Stimulated activated CD4-positive, alpha-beta T cell treated with anti-CD3 and anti-CD28 coated beads, Interleukin-4, amount 100 ng/mL, for 1 hour (primary cell): ENCODE measurements around the gene B3GNT8.
A peak's percentile ranks its signal among the peaks of the same experiment; 100 is the strongest.
"Not testable (repeated sequence)": the region's sequence is repeated elsewhere in the genome, so short reads cannot be mapped to it uniquely, and the experiment has no call there.

Experiments
- DNase-seq: peaks from one replicate; pipeline ENCODE4 v3.0.0-alpha.2; 2020

The B3GNT8 gene

GRCh38 chr19:41413947-41414346 is 13.2 kb downstream of the B3GNT8 start:
- no peak for DNase-seq

DNA sequence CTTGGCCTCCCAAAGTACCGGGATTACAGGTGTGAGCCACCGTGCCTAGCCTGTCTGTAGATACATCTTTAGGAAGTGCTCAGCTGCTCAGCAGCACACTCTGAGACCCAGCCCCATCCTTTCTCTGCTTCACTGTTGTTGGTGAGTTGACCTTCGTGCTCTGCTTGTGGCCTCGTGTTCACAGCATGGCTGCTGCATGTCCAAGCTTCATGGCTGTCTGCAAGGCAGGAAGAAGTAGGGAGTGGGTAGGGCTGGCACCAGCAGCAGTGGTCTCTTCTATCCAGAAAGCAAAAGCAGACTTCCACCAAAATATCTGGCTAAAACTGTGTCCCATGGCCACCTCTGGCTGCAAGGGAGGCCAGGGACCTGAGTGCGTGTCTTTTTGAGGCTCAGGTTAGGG is 14.2 kb downstream of the B3GNT8 start:
- no peak for DNase-seq

DNA sequence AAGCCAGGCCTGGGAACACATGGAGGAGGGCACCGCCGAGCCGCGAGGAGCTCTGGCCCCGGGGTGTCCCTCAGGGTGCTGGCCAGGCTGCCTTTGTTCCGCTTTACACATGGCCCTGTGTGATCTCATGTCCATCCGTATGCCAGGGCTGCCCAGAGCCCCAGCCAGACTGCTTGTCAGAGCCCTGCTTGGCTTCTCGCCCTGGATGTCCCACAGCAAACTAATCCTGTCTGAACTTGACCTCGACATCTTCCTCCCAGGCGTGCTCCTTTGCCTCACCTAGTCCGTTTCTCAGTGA is 15.3 kb downstream of the B3GNT8 start:
- DNase-seq = no peak

DNA sequence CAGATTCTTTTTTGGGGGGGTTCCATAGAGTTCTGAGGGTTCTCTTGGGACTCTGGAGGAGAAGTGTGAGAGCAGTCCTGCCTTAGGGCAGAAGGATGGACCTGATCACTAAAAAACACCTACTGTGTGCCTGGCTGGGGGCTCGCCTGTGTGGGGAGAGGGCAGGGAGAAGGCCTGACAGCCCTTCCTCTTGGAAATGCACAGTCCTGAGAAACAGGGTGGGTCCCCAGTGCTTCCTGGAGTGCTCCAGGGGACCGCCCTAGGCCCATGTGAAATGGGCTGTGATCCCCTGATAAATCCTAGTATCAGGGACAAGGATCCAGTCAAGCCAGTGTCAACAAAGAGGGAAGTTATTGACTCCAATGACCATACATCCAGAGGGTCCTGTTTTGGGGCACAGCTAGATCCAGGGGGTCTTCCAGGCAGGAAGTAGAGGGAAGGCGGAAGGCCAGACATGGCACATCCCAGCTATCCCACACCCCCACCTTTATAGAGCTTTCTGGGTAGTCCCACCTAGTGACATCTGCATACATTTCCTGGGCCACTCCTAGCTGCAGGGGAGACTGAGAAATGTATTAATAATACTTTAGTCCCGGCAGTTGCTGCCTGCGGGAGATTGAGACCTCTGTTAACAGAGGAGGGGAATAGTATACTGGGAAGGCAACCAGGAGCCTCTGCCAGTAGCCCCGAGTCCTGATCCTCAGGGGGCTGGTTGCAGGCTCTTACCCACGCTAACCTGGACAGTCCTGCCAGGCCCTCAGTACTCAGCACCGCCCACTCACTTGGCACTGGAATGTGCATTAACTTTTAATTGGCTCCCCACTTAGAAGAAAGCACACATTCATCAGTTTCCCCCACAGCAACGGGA is 15.8 kb downstream of the B3GNT8 start:
- DNase-seq = no peak

DNA sequence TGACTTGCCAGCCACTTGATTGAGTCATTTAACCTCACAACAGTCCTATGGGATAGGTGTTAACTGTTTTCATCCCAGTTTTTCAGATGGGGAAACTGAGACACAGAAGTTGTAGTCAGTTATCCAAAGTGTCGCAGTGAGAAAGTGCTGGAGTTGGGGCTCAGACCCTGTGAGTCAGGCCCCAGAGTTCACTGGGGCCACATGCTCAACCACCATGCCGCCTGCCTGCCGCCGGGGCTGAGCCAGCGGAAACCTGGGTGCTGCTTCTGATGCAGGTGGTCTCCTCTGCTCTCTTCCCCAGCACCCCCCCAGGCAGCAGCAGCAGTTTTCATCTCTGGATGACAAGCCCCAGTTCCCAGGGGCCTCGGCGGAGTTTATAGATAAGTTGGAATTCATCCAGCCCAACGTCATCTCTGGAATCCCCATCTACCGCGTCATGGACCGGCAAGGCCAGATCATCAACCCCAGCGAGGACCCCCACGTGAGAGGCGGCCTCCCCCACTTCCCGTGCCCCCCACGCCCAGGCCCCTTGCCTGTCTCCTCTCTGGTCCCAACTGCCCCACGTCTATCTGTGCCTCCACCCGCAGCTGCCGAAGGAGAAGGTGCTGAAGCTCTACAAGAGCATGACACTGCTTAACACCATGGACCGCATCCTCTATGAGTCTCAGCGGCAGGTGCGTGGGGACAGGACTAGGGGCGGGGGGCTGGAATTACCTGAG is 16.7 kb downstream of the B3GNT8 start:
- no peak for DNase-seq

DNA sequence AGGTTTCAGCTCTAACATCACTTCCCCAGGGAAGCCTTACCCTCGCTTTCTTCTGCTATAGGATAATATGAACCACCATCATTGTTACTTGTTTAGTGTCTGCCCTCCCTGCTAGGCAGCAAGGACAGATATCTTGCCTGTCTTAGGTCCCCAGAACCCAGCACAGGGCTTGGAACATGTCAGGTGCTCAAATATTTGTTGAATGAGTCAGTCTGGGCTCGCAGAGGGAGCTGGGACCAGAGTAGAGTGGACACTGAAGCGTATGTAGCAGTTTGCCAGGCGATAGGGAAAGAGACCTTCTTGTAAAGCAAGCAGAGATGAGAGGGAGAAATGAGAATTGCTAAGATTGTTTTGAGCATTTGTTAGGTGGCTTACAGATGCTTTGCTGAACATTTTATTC is 17.9 kb downstream of the B3GNT8 start:
- DNase-seq = no peak

GRCh38 chr19:41408846-41409245 is 18.3 kb downstream of the B3GNT8 start:
- DNase-seq = not testable (repeated sequence)

DNA sequence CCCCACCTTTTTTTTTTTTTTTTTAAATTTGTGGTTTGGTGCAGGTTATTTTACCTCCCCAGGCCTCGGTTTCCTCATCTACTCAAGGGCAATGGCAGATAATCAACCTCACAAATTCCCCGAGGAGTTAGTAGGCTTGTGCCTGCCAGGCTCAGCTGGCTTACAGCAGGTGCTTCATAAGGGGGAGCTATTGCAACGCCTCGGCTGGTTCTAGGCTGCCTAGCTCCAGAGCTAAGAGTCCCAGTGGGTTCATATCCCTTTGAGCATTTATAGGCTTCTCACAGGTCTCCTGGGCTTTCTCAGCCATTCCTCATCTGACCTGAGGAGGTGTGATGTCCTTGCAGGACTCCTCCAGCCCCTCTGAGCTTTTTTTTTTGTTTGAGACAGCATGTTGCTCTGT is 18.9 kb downstream of the B3GNT8 start:
- no peak for DNase-seq

GRCh38 chr19:41407271-41407670 is 19.9 kb downstream of the B3GNT8 start:
- DNase-seq = no peak

DNA sequence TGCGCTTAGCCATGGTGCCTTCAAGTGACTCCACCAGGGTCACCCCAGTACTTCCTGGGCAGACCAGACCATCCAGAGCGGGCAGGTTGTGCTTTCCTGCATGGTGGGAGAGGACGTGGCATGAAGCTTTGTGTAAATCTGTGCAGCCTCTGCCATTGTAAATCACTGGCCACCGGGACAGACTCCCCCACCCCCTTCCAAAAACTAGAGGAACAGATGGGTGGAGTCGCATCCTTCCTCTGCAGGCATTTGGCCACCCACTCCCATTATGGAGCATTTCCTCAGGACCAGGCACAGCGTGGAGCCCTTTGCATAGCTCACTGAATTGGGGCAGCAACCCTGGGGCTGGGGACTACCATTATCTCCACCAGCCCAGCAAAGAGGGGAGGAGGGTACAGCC is 21.4 kb downstream of the B3GNT8 start:
- DNase-seq = no peak

- no peak for DNase-seq
Observed at GRCh38 chr19:41403181-41403970, 23.8 kb downstream of the B3GNT8 start.

DNA sequence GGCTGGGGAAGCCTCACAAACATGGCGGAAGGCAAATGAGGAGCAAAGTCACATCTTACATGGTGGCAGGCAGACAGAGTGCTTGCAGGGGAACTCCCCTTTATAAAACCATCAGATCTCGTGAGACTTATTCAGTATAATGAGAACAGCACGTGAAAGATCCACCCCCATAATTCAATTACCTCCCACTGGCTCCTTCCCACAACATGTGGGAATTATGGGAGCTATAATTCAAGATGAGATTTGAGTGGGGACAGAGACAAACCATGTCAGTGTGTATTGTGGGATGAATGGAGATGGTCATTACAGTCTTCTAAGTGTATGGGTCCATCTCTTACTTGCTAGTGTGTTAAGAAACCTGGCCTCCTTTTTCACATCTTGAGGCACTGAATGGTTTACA is 25.2 kb downstream of the B3GNT8 start:
- DNase-seq = no peak

DNA sequence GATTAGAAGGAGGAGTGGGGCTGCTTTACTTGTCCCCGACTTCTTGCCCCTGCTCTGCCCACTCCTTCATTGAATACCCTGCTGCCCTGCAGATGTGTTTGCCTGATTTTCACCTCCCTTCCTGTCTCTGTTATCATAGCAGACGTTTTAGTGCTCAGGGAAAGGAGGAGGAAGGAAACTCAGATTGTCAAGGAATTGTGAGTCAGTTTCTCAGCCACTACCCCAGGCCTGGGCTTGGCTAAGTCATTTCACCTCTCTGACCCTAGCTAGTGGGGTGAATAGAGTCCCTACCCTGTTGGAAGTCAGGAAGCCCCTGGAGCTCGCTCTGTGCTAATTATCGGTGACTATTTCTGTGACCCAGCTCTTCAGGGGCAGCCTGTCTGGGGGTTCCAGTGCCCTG is 25.7 kb downstream of the B3GNT8 start:
- DNase-seq = no peak

DNA sequence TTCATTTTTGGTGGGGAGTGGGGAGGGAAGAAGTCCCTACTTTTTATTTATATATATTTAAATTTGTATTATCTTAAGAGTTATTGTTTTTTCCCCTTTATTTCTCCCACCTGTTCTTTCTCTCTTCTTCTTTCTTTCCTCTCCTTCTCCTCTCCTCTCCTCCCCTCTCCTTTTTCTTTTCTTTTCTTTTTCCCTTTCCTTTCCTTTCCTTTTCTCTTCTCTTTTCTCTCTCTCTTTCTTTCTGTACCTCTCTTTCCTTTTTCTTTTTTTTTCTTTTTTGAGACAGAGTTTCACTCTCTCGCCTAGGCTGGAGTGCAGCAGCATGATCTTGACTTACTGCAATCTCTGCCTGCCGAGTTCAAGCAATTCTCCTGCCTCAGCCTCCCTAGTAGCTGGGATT is 27.6 kb downstream of the B3GNT8 start:
- no peak for DNase-seq

DNA sequence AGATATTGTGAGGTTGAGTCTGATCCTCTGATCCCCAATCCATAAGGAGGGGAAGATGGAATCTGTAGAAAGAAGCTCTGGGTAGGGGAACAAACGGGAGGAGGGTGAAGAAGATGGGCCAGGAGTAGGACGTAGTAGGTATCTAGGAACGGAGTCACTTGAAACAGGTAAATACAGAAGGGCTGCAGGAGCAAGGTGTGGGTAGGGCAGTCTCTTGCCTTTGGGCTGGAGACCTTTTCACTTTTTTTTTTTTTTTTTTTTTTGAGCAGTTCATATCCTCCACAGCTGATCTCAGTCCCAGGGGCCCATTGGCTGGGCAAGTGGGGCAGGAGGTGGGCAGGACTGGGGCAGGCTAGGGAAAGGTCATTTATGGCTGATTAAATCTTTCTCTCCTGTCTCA is 28.1 kb downstream of the B3GNT8 start:
- DNase-seq = no peak

DNA sequence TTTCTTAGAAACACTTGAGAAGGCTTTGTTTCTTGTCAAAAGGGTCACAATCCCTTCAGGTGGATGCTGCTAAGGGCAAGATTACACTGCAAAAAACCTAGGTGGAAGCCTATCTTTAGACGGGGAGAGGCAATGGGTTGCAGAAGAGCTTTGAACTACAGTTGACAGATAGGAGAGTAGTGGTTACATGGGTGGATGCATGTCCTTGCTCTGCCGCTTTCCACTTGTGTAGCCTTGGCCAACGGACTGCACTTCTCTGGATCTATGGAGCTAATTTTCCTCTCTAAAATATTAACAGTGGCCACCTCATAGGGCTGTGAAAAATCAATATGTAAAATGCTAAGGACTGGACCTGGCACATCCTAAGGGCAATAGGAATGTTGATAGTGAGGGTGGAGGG is 28.6 kb downstream of the B3GNT8 start:
- DNase-seq = no peak

DNA sequence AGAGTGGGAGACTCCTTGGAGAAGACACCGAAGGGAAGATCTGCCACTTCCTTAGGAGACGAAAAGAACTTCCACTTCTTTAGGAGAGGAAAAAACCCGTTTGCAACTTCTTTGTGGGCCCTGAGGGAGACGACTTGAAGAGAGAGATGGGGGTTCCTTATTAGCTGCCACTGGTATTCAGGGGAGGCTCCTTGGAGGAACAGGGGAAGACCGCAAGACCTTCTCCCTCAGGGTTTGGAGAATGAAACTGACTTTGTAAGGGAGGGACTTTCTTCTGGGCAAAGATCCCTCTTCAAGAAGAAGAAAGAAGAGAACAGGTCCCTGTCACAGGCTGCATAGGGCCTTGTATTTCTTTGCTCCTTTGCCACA is 29.1 kb downstream of the B3GNT8 start:
- DNase-seq = no peak

- peak; percentile 99 for DNase-seq
Observed at GRCh38 chr19:41397086-41398049, 29.8 kb downstream of the B3GNT8 start, which contains the start of the genes BCKDHA and EXOSC5. Gene BCKDHA, plus strand, starts transcription at chr19:41397818. Its CDS starts 10 bp downstream, at chr19:41397828. Gene EXOSC5, minus strand, starts transcription at chr19:41397359. Its CDS starts 31 bp downstream, at chr19:41397328.

GRCh38 chr19:41395355-41395754 is 31.8 kb downstream of the B3GNT8 start:
- no peak for DNase-seq

GRCh38 chr19:41392775-41393174 is 34.4 kb downstream of the B3GNT8 start:
- no peak for DNase-seq

DNA sequence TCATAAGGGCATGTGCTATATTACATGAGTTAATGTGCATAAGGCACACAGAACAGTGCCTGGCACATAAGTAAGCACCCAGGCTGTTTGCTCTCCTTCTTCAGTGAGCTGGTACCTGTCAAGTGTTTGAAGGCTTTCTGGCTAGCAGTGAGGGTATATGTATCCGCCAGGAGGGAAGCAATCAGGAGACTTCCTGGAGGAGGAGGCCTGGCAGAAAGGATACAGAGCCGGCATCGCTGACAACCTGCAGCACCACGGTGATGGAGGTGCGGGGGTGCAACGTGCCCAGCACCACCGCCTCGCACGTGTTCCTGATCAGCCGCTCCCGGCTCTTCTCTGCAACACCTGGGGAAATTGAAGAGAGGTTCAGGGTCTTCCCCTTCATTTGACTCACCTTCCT is 35.6 kb downstream of the B3GNT8 start:
- DNase-seq = no peak

DNA sequence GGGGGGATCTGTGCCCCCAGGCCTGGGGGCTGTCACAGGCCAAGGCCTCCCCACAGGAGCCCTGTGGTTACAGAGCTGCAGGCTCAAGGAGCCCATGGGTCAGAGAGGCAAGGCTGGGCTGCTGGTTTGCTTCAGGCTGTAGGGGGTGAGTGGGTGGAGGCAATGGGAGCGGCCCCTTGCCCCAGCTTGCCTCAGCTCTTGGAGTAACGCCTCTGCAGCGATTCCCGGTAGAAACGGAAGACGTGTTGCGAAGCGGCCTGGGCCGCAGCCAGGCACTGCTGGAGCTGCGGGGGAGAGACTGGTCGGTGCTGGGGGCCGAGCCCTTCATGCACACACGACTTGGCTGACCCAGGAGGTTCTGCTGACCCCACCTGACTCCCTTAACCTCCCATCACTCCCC is 40.7 kb downstream of the B3GNT8 start:
- DNase-seq = no peak
